ENCODE results near the gene CD2AP. TPM values are rescaled to one million over a fixed set of nuclear protein-coding genes. Genes with fewer than 3 reads are reported as not detected.

The CD2AP gene
- total and polyA plus RNA-seq, 9 of the 15 experiments (the other 6 are each of a cell fraction or from before 2014, with no cell fraction given): 9.4 to 69.7 (median 38.7) TPM

- ATAC-seq: no peak
- TF ChIP-seq HSF4 (CRISPR knock-in tag; IDR thresholded peaks at IDR 0.05; ENCODE audit: borderline replicate concordance) (no peak), NBN (IDR thresholded peaks at IDR 0.05; ENCODE audit: low read depth) (no peak), THRA (IDR thresholded peaks at IDR 0.05) (no peak), BRF2 (IDR thresholded peaks at IDR 0.05; ENCODE audit: borderline replicate concordance, insufficient read depth, insufficient read length) (no peak), ZBTB9 (CRISPR knock-in tag; IDR thresholded peaks at IDR 0.05) (no peak), YY1 (IDR thresholded peaks at IDR 0.05; ENCODE audit: borderline replicate concordance in 1 of 3, control insufficient read depth in 1 of 3, extremely low read depth in 1 of 3, insufficient read depth in 3 of 3, insufficient read length in 1 of 3, insufficient replicate concordance in 2 of 3, low read depth in 1 of 3, low read length in 2 of 3) (peak in 1 of 3 experiments; percentile 30), NR1H2 (CRISPR knock-in tag; IDR thresholded peaks at IDR 0.05) (no peak), PML (IDR thresholded peaks at IDR 0.05; ENCODE audit: low read length) (0 out of 2 replicates have a peak, but pooled peaks have one; percentile 20), GTF2A2 (tag; IDR thresholded peaks at IDR 0.05) (no peak), E4F1 (CRISPR knock-in tag; IDR thresholded peaks at IDR 0.05; ENCODE audit: borderline replicate concordance) (no peak), KLF13 (tag; IDR thresholded peaks at IDR 0.05; ENCODE audit: borderline replicate concordance, low read depth) (0 out of 2 replicates have a peak, but pooled peaks have one; percentile 33), SMAD3 (CRISPR knock-in tag; conservative IDR thresholded peaks at IDR 0.05) (no peak), ZNF12 (CRISPR knock-in tag; IDR thresholded peaks at IDR 0.05) (no peak)
These were observed 650 bp upstream of the CD2AP start for GRCh38 chr6:47476781-47477496.

More at GRCh38 chr6:47476781-47477496, 650 bp upstream of the CD2AP start:
- intact Hi-C loops (cut with micrococcal nuclease): loop anchor here (1.0 to 5.0 kb wide), 2 partner anchors 57 to 145 kb away; no protein-coding TSS in a partner anchor
- Histone ChIP-seq H3K4me2 (ENCODE audit: insufficient read depth, low read length) (peak overlapping the region; percentile 89), H3K27ac (ENCODE audit: extremely low read depth, low read depth, low read length) (peak overlapping the region; percentile 93), H3K9ac (ENCODE audit: insufficient read depth in 1 of 2, low read depth in 2 of 2, low read length in 2 of 2) (peak overlapping the region; percentile 91 to 96), H3K4me1 (replicated peaks in 1 of 2; ENCODE audit: control insufficient read depth in 2 of 2, insufficient read depth in 2 of 2, low read length in 2 of 2) (peaks cover 7 to 13% of the 10 kb centered on the region in 2 experiments; a peak in 4 of 5 replicates), H3K9me1 (ENCODE audit: control insufficient read depth, insufficient read depth, low read length) (no peaks in the 10 kb centered on the region), H3K4me3 (peak overlapping the region; percentile 85), H4K20me1 (replicated peaks; ENCODE audit: control insufficient read depth, insufficient read depth, low read length) (no peaks in the 10 kb centered on the region; the same call in 1 of the 2 replicates), H3K27me3 (ENCODE audit: control insufficient read depth in 2 of 2, insufficient read depth in 2 of 2, low read length in 2 of 2) (no peaks in the 10 kb centered on the region), H3K9me3 (replicated peaks; ENCODE audit: control insufficient read depth, insufficient read depth, low read depth, low read length) (no peaks in the 10 kb centered on the region), H3K79me2 (ENCODE audit: control insufficient read depth, insufficient read depth, low read length) (peaks cover 62% of the 10 kb centered on the region), H3K36me3 (ENCODE audit: control insufficient read depth, insufficient read depth, low read length) (no peaks in the 10 kb centered on the region), H2AFZ (ENCODE audit: low read depth, low read length) (peak overlapping the region; percentile 90)
- ChIA-PET CTCF (ENCODE audit: low intra/inter-chr PET ratio) (no interaction called here), POLR2A (interaction anchor here (0.6 to 3.3 kb wide), 25 partner anchors 9 to 129 kb away, joined by 3 to 23 read pairs (median 4); no protein-coding TSS in a partner anchor)
- DNase-seq (ENCODE audit: extremely low read depth in 1 of 4, low spot score in 3 of 4) (peak in 1 of 4 experiments; percentile 42), FAIRE-seq (no peak)
- in situ Hi-C loops (cut with MboI): no loop called here
- WGBS (ENCODE audit: insufficient coverage, low coverage, missing lambda C conversion rate): under 1% methylated on average over 21 of the region's 21 CpGs
- BruUV-seq (replicated peaks): TSS peak; percentile 84
